Activated CD8-positive, alpha-beta memory T cell treated with anti-CD3 and anti-CD28 coated beads, Interleukin-2, amount 50 U/mL, for 24 hours (primary cell): Measurements from ENCODE around the gene FHOD1.

ENCODE experiments used
- DNase-seq: peaks from one replicate; pipeline ENCODE4 v3.0.0-alpha.2; 2020; ENCODE audit errors: extremely low read depth

The FHOD1 gene

DNA sequence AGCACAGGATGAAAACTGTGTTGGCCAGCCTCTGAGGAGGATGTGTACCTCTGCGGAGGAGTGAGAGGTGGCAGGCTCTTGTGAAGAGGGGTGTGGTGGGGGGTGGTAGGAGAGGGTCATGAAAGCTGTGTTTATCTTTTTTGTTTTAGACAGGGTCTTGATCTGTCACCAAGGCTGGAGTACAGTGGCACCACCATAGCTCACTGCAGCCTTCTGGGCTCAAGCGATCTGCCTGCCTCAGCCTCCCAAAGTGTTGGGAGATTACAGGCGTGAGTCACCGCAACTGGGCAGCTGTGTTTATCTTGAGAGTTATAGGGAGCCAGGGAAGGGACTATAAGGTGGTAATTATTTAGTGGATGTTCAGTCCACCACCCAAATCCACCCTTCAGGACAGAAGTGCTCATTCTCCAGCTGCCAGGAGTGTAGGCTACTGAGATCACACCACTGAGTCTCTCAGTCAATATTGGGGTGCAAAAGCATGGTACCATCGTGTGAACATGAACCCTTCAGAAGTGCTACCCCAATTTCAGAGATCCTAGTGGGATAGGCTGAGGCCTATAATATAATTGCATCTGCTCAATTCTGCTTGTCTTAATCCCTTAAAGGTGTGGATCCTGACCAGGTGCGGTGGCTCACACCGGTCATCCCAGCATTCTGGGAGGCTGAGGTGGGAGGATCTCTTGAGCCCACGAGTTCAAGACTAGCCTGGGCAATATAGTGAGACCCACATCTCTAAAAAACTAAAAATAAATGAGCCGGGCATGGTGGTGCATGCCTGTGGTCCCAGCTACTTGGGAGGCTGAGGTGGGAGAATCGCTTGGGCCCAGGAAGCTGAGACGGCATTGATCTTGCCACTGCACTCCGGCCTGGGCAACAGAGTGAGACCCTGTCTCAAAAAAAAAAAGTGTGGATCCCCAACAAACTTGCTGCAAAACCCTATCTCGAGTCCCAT lies 56.6 kb downstream of the FHOD1 start:
- no peak for DNase-seq

DNA sequence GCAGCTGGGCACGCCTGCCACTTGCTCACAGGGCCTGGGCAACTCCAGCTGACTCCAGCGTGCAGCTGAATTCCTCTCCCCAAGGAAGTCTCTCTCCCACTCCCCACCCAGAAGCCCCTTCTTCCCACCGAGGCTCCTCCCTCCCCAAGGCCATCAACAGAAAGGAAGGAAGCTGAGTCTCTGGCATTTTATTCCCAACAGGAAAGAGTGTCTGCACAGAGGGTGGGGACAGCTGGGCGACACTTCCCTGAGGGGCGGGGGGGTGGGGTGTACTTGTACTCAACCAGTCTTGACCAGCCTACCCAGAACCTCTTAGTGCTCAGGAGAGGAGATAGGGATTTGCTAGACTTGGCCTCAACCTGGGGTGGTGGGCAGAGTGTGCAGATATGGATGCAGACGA lies 57.2 kb downstream of the FHOD1 start, which contains the start of gene EXOC3L1:
TSS of gene EXOC3L1 (minus strand) at position 96 of the 400 bp plus-strand sequence. CDS start 460 bp downstream, outside the sequence.
- DNase-seq, result no peak

GRCh38 chr16:67188798-67189197 lies 58.5 kb downstream of the FHOD1 start:
- DNase-seq, result no peak

DNA sequence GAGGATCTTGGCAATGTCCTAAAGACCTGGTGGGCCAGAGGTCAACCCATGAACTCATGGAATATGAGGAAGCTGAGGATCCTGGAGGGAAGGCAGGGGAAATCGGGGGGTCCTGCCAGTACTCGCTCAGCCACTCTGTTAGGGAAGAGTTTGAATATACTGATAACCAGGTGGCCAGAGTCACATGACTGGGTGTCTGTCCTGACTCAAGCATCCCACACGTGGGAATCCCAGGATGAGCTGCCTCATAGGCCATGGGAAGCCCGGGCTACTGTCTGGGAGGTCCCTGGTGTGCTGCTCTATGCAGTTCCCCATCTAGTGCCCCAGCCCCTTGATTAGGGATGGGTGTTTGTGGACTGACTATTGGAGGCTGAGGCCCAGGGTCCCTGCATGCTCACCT lies 59.0 kb downstream of the FHOD1 start:
- DNase-seq, result no peak

- no peak for DNase-seq
Observed at GRCh38 chr16:67187175-67187890, 59.9 kb downstream of the FHOD1 start.

DNA sequence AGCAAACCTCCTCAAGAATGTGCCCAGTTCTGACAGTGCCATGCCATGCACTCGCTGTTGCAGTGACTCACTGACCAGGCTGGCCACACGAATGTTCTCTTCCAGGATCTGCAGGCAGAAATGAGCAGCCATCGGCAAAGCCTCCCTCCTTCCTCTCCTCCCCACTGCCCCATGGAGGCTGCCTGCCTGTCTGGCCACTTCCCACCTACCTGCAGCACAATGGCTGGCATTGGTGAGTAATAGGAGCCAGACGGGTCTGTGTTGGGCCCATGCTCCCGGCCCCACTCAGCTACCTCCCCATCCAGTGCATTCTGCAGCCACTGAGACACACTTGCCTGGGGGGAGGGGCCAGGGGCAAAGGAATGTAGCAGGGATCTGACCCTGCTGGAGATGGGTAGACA lies 60.7 kb downstream of the FHOD1 start:
- no peak for DNase-seq

DNA sequence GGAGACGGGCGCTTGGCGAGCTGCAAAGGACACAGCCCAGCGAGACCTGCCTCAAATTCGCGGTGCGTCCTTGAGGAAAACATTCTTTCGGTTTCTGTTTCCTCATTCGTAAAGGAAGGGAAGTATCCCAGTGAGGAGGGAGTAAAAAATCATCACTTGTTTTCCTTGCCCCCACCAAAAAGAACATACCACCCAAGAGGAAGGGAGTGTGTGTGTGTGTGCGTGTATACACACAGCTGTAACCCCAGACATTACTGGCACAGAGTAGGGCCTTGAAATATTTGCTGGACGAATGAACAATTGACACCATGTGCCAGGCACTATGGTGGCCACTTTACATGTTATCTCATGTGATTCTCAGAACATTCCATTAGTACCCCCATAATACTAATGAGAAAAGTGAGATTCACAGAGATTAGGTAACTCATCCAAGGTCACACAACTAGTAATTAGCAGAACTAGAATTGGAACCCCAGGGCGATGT lies 61.6 kb downstream of the FHOD1 start:
- no peak for DNase-seq

- peak; percentile 62 for DNase-seq
Observed at GRCh38 chr16:67184995-67185650, 62.2 kb downstream of the FHOD1 start.

DNA sequence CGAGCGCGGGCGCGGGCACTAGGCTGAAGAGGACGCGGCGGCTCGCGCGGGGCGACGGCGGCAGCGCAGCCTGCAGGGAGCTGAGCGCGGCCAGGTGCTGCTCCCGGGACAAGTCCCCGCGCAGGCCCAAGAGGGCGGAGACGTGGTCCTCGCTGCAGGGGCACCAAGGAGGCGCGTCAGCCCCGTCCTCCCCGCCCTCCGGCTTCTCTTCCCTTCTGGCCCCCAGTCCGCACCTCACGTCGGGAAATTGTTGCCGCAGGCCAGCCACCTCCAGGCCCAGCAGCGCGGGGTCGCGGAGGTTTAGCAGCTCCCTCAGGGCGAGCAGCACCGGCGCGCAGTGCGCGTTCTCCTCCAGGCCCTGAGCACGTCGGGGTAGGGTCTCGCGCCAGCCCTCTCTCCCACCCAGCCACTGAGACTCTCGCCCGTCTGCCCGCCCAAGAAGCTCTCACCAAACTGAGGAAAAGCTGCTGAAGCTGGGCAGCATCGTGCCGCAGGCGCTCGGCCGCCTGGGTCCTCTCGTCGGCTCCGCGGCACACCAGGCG lies 62.8 kb downstream of the FHOD1 start:
- DNase-seq, result no peak

- DNase-seq, result peak; percentile 89
Observed at GRCh38 chr16:67183627-67184452, 63.4 kb downstream of the FHOD1 start, which contains the start of gene MATCAP1. MATCAP1 (minus strand) TSS chr16:67183963; CDS start chr16:67180610, 3,353 bp downstream.

GRCh38 chr16:67183284-67183626 lies 64.0 kb downstream of the FHOD1 start:
- DNase-seq, result no peak

DNA sequence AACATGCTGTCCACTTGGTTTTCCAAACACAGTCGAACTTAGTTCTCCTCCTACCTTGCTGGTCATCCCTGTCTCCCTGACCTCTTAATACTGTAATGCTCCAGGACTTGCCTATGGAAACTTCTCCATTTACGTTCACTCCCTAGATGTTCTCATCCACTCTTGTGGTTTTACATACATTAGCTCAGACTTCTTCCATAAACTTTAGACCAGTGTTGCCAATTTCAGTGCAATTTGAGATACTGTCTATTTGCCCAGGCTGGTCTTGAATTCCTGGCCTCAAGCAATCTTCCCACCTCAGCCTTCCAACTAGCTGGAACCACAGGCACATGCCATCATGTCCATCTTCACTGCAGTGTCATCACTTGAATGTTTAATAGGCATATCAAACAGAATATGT lies 65.0 kb downstream of the FHOD1 start:
- no peak for DNase-seq

- DNase-seq, result no peak
Observed at GRCh38 chr16:67181346-67181745, 65.9 kb downstream of the FHOD1 start.

DNA sequence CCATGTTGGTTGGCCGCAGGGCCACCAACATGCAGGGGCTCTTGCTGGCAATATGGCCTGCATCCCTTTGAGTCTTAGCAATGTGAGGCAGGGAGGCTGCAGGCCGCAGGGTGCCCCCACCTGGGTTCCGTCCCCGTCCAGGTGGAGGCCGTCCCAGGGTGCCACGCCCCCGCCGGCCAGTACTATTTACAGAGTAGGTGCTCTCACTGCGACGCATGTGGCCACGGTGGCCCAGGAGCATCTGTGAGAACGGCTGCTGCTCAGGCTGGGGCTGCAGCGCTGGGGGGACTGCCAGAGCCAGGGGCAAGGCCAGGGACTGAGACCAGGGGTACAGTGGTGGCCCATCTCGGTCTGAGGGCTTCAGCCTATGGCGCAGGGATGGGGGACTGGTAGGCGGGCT lies 67.1 kb downstream of the FHOD1 start:
- DNase-seq, result no peak

DNA sequence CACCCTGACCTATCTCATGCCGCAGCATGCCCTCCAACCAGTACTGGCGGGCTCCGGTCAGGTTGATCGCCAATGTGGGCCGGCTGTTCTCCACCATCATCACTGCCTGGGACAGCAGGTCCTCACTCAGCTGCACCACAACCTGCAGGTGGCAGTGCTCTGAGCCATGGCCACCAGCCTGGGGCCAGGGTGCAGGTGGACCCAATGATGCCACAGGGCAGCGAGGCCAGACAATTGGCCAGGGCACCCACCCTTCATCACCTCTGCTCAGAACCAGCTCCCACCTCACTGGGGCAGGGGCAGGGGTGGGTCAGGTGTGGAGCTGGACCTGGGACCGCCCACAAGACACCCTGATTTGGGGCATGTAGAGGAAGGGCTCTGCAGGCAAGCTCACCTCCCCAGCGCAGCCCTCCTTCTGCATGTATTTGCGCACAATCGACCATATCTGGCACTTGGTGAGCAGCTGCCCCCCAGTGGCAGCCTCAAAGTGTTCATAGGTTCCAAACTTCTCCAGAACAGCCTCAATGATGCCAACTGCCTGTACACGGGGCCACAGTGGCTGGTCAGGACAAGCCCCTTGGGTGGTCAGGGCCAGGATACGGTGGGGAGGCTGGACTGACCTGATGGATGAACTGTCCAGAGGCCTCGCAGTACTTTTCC lies 67.7 kb downstream of the FHOD1 start:
- no peak for DNase-seq
